Measurements from ENCODE around the gene SLC8B1.

The SLC8B1 gene

DNA sequence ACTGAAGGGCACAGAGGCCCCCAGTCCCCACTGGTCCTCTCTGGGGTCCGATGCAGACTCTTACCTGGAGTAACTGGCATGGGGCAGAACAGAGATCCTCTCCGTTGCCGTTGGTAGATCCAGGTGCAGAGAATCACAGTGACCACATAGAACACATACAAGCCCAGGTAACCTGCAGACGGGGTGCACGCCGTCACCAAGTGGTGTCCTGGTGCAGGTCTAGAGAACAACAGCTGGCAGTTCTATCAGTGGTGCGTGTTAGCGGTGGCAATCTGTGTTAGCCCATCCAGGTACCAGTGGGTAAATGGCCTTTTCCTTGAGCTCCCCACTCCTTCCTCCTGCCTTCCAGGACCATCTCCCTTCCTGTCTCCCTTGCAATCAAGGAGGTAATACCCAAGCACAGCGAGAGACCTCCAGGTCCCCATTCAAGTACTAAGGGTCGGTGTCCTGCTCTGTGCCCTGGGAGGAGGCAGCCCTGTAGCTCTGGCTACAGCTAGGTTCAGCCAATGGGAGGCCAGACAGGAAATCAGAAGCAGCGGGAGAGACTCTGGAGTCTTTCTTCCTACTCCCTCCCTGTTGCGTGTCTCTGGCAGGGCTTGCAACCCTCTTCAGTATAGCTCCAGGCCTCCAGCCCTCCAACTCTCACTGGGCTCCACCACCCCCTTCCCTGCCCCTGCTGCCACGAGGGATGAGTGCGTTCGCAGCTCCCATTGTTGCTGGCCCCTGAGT, 15.8 kb downstream of the SLC8B1 start:
- no peak for DNase-seq

DNA sequence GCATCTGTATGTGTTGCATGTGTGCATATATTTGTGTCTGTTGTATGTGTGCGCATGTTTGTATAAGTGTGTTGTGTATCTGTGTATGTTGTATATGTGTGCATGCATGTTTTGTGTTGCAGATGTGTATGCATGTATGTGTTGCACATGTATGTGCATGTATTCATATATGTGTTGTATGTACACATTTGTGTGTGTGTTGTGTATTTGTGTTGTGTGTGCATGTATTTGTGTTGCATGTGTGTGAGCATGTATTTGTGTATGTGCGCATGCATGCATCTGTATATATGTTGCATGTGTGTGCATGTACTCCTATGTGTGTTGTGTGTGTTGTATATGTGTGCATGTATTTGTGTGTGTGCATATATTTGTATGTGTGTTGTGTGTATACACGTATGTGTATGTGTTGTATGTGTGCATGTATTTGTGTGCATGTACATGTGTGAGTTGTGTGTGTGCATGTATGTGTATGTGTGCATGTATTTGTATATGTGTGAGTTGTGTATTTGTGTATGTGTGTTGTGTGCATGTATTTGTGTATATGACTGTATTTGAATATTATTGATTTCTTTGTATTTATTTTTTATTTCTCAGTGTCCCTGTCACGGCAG, 16.8 kb downstream of the SLC8B1 start:
- DNase-seq = no peak

DNA sequence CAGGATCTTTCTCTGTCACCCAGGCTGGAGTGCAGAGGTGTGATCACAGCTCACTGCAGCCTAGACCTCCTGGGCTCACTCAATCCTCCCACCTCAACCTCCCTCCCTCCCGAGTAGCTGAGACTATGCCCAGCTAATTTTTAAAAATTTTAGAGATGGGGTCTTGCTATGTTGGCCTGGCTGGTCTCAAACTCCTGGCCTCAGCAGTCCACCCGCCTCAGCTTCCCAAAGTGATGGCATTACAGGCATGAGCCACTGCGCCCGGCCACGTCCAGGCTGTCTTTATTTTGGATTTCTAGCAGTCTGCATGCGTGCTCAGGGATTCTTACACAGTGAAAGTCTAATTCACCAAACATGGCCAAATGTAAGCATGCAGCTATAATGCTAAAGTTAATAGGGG, 17.8 kb downstream of the SLC8B1 start:
- no peak for DNase-seq

DNA sequence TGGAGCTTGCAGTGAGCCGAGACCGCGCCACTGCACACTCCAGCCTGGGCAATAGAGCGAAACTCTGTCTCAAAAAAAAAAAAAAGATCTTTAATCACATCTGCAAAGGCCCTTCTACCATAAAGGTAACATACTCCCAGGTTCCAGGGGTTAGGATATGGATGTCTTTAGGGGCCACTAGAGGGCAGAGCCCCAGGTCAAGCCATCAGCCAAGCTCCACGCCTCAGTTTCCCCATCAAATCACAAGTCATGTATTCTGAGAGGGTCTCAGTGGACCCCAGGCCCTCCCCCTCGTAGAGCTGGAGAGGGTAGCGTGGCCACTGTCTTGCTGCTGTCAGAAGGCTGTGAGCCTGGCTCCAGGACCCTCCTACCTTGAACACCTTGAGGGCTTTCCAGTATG, 18.8 kb downstream of the SLC8B1 start:
- no peak for DNase-seq

DNA sequence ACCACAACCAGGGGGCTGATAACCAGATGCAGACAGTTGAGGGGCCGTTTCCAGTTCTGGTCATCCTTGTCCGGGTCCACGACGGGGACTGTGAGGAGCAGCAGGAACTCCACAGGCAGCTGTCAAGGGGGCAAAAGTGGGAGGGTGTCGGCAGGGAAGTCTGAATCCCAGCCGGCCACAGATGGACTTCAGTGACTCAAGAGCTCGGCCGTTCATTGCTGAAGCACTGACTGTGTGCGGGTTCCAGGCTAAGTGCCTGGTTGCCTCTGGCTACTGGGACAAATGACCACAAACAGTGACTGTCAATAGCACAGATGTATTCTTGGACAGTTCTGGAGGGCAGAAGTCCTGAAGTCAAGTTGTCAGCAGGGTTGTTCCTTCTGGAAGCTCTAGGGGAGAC, 19.6 kb downstream of the SLC8B1 start:
- DNase-seq = no peak

DNA sequence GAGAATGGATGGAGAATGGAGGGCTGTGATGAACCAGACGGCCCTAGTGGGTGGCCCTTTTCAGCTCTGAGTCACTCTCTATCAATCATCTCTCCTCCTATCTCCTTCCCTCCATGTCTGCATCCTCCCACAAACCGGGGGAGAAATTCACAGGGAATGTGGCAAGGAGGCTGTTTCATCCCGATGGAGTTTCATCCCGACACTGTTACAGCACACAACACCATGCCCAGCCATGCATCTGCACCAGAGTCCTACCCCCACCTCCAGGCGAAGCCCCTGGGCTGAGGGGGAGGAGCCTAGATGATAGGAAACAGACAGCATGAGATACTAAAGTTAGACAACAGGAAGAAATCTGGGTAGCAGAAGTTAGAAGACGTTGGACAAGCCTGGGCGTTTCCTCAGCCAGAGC, 20.8 kb downstream of the SLC8B1 start:
- no peak for DNase-seq

DNA sequence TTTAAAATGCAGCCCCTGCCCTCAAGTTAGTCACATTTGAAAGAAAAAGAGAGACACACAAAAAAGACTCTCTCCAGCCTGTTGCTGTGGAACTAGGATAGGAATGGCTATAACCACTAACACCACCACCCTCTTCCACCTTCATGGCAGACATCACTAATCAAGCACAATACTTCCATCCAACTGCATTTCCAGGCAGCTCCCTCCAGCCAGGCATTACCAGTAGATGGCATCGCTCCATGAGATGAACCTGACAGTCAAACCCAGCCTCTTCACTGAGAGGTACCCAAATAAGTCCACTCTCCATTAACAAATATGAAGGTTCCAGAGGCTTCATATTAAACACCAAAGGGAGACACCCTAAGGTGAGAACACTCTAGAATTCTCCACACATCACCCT, 24.4 kb downstream of the SLC8B1 start:
- peak in 1 of 3 donors; percentile 13 for DNase-seq

DNA sequence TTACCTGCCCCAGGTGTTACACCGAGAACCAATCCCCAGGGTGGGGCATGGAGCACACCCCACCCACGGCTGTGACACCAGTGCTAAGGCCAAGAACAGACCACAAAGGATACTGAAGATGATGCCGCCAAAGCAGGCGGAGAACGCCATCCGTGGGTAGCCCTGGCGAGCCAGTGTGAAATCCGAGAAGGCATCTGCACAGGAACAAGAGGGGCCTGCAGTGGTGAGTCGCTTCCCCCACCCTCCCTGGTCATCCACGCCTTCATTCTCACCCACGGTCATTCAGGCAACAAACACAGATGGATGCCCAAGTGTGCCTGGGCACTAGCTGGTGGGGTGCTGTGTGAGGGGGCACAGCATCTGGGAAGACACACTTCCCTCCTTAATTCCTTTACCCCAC, 28.5 kb downstream of the SLC8B1 start:
- no peak for DNase-seq

DNA sequence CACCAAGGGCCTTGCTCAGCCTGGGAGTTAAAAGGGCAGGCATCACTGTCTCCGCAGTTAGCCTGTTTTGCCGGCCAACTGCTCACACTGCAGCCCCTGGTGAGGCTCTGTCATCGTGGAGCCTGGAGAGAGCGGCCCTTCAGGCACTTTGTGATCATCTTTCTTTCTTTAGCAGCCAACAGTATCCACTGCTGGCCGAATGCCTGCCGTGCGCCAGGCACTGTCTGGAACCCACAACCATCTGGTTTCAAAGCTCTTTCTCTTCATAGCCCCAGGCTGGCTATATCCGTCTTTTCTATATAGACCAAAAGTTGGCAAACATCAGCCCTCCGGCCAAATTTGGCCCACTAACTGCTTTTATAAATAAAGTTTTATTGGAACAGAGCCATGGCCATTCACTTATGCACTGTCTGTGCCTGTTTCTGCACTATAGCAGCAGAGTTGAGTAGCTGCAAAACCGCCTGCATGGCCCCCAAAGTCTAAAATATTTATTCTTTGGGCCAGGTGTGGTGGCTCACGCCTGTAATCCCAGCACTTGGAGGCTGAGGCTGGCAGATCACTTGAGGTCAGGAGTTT, 29.5 kb downstream of the SLC8B1 start:
- no peak for DNase-seq

DNA sequence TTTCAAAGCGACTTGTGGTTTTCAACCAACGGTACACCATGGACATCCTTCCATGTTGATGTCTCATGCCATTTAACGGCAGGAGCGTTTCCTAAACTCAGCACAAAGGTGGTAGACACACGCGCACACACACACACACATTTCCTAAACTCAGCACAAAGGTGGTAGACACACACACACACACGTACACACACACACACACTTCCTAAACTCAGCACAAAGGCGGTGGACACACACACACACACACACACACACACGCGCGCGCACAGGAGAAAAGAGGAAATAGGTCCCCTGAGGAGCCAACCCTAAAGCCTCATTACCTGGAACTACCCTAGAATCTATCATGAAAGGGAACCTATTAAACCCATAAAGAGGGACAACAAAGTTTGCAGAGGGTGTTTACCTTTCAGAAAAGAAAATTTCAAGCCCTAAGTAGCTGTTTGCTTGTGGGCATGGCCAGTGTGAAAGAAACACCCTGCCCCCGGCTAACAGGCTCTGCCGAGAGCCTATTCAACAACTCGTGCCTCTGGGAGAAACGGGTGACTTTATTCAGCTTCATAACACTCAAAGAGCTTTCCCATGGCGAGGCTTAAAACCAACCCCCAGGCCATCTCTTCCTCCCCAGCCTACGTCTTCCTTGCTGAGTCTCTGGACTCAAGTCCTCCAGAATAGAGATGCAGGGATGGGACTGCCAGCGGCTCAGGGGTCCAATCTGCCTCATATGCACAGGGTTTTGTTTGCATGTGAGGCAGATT, 31.8 kb downstream of the SLC8B1 start:
- peak; percentile 48 to 76 (median 51) for DNase-seq

DNA sequence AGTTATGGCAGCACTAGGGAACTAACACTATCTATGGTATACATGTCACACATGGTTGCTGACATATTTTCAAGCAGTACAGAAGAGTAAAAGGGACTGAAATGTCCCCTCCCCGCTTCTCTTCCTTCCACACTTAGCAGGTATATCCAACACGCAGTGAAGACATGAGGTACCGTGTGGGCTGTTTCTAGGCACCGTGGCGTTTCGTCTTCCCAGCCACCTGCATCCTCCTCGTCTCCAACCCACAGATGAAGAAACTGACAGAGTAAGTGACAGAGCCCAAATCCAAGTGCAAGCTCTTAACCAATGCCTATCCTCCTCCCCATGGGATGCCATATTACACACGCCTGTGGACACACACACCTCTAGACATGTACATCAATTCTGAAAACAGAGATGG, 32.4 kb downstream of the SLC8B1 start:
- DNase-seq = no peak

DNA sequence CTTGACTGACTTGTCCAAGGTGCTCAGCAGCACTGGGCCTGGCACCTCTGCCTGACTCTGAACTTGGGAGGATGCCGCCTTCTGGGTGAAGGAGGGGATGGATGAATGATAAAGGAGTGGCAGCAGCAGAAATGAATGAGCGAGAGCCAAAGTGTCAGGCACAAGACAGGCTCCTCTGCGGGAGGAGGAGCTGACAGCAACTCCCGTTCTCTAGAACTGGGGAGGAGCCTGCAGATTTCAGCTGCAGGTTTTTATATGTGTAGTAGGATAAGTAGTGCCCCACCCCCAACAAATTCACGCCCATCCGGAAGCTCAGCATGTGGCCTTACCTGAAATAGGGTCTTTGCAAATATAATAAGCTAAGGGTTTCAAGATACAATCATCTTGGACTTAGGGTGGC, 33.1 kb downstream of the SLC8B1 start:
- no peak for DNase-seq

DNA sequence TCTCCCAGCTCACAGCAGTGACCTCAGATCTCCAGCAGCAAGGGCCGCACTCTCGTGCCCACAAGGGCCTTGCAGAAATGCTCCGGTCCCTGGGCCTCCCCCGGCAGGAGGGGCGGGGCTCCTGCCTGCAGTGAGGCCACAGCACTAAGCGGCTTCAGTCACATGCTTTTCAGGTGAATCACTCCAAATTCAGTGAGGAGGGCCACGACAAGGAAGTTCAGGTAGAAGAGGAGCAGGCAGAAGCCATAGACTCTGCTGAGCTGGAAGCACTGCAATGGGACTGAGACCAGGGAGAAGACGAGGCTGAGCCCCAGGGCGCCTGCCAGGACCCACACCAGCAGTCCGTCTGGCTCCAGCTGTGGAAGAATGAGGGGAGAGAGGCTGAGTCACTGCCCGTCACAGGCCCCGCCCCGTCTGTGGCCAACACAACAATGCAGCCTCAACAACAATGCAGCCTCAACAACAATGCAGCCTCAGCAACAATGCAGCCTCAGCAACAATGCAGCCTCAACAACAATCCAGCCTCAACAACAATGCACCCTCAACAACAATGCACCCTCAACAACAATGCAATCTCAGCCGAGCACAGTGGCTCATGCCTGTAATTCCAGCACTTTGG, 35.2 kb downstream of the SLC8B1 start:
- DNase-seq = peak in 1 of 3 donors; percentile 8

DNA sequence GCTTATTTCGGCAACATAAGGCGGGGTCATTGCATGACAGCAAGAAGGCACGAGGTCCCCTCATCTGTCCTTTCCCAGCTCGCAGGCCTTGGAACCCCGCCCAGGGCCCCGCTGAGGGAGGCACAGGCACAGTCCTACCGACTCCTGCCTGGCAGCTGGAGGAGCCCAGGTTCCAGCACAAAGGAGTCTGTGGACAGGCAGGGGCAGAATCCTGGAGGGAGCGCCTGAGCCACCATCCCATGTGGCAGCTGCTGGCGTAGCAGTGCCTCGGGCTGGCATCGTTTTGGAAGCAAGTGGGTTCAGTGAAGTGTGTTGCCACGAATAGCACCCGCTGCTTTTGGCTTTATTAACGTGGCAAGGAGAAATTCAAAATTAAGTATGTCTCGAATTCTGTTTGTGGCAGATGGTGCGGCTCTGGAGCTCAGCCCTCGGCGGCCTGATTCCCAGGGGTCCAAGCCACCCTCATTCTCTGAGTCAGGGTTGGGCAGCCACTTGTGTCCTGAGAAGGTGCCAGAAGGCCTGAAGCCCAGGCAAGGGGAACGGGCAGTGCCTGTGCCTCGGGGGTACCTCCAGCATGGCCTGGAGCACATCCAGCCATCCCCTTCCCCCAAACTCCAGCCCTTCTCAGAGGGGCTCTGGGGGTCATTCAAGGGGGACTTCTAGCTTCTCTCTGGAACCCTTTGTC, 35.9 kb downstream of the SLC8B1 start:
- no peak for DNase-seq

DNA sequence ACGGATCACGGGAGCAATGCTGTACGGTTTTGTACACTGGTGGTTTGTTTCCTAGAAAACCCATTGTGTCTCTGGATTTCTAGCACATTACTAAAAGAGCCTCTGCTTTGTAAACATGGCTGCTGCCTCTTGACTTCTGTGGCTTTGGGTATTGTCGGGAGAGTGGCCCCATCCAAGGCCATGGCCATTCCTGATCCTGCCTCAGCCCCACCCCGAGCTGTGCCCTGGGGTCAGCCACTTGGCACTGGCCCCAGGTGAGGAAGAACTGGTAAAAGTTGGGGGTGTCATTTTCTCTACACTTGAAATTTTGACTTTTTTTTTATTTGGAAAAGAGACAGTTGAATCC, 36.5 kb downstream of the SLC8B1 start:
- DNase-seq = no peak

DNA sequence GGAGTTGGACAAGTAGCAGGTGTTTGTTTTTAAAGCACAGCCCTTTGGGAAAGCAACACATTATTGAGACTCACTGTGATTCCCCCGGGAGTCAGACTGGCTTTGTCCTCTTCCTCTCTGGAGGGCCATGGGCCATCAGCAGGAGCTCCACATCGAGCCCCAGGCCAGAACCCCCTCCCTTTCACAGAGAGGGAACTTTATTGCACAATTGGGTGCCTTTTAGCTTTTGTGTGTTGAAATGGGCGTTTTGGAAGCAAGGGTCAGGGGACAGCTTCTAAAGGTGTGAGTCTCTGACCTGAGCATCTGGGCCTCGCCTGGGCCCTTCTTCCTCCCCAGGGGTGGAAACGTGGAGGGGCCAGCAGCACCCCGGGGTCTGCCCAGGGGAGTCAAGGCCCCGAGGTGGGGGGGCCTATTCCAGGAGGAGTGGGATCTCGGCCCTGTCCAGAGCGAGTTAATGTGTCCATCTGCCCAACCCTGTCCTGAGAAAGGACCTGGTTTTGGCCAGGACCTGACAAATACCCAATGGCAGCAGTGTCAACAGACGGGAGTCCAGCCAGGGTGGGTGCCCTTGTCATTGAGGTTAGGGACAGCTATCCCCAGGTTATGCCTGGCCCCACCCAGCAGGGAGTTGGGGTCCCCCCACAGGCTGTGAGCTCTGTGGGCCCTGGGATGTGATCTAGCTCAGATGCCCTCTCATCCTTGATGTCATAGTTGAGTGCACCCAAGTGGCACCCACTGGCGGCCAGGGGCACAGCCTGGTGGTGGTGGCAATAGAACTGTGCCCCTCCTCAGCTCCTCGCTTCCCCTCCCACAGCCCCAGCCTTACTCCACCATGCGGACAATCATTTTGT, 37.1 kb downstream of the SLC8B1 start:
- no peak for DNase-seq

DNA sequence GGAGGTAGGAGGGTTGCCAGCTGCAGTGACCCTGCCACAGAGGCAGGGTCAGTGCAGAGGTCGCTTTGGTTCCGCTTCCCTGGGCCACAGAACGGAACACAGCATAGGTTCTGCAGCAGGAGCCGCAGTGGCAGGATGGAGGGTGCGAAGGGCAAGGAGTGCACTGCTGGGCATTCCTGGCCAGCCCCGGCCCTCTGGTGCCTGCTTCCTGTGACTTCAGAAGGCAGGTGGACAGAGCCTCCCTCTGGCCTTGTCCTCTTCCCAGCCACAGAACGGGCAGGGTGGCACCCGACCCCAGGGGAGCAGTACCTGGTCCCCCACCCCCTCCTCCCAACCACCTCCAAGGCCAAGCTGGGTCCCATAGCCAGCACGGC, 37.7 kb downstream of the SLC8B1 start:
- no peak for DNase-seq

DNA sequence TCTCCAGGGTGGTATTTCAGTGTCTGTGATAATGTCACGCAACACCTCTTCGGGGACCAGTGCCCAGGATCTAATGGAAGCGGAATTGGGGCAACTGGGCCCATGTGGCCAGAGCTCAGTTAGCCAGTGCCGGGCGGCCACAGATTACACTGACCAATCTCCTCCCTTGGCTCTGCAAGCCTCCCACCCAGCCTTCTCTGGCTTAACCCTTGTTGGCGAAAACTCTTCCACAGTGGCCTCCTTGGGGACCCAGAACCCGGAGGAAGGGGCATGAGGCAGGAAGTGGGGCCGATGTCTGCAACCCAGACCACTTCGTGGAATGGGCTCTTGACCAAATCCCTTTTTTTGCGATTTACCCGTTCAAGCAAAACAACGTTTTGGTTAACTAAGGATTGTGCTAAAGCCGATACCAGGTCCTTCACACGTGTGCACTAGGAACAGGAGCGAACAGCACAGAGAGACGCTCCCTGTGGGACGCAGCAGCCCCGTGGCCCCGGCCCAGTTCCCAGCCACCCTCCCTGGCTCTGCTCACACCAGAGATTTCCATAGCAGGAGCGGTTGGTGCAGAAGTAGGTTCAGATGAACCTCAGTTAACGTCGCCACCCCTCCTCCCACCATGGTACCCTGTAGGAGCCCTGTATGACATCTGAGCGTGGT, 38.2 kb downstream of the SLC8B1 start:
- no peak for DNase-seq

DNA sequence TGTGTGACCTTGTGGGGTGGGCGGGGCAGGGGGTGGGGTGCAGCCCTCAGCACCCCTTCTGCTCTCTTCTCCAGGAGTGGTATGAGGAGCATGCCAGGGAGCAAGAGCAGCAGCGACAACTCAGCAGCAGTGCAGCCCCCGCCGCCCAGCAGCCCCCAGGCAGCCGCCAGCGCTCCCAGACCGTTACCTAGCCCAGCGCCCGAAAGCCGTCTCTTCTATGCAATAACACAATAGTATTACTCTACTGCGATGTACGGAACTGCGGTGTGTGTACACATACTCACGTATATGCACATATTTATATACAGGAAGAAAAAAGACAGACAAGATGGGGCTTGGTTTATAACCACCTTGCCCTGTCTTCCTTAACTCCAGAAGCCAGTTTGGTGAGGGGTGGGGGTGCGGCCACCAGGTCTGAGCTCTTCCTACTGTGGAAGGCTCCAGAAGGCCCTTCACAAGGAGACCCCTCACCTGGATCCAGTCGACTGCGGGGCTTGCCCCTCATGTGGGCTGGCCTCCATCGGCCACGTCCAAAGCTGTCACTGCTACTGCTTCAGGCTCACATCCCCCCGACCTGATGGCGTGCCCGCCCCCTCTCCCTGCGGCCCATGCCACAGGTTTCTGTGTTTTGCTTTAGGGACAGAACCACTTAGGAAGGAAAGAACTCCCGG, 38.9 kb downstream of the SLC8B1 start:
- no peak for DNase-seq

DNA sequence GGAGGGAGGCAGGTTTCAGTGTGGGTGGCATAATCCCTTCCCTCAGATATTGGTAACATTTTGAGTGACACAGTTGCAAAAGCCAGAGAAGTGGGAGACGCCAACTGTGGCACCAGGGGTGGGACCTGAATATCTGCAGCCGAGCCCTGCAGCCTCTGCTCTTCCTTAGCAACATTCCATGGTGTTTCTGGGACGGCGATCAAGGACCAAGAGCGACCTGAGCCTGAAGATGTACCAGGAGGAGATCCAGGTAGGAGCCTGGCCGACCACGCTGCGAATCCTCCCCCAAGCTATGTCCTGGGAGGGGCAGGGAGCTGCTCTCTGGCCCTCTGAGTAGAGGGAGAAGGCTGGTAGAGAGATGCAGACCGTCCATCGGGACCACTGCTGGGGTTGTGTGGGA, 41.8 kb downstream of the SLC8B1 start:
- DNase-seq = no peak

DNA sequence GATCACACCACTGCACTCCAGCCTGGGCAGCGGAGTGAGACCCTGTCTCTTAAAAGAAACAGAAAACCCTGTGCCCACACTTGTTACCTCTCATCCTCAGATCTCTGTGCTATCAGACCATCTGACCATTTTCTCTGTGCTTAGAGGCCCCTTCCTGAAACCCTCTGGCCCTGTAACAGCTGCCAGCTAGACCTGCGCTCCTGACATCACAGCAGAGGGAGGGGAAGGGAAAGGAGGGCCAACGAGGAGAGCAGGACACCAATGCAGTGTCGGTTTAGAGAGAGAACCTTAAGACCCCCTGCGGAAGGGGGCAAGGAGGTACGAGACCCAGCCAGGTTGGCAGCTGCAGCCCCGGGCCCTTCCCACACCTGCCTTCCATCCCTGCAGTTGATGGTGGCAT, 42.4 kb downstream of the SLC8B1 start:
- DNase-seq = no peak

Measured in suppressor macrophage treated with lipopolysaccharide for 1 hour (primary cell).